Lower leg skin (tissue), 3 donors: ENCODE results near the gene FBXW8.

Experiments
- CTCF ChIP-seq, 3 donors: fragments of 450-650 bp; IDR thresholded peaks; one replicate each; pipeline ENCODE4 v1.5.1; 2016; ENCODE audit warnings: antibody characterized with exemption in 3 of 3, mild to moderate bottlenecking in 3 of 3, moderate library complexity in 2 of 3
- POLR2A ChIP-seq, 2 donors: fragments of 450-650 bp; IDR thresholded peaks; one replicate each; pipeline ENCODE4 v1.6.1; 2016 to 2017; ENCODE audit warnings: antibody characterized with exemption in 2 of 2, mild to moderate bottlenecking in 1 of 2, moderate library complexity in 1 of 2

- TF ChIP-seq CTCF (IDR thresholded peaks at IDR 0.05) = no peak
- no peak for TF ChIP-seq POLR2A (IDR thresholded peaks at IDR 0.05)
These were observed 116.1 kb downstream of the FBXW8 start for GRCh38 chr12:117026921-117027250.
